NOMO-1 treated with DMSO at 0.1 percent for 48 hours (cell line): Measurements from ENCODE around the gene CDHR5.

Experiments used
- DNase-seq: peaks from one replicate; lab custom pipeline; 2025; ENCODE audit not compliant: unreplicated experiment; lab: John Stamatoyannopoulos, UW

The CDHR5 gene

GRCh38 chr11:611001-611996 lies 13.5 kb downstream of the CDHR5 start:
- DNase-seq: no peak

- DNase-seq: no peak
Observed at GRCh38 chr11:610146-610801, 14.5 kb downstream of the CDHR5 start.

GRCh38 chr11:609341-609811 lies 15.4 kb downstream of the CDHR5 start:
- no peak for DNase-seq

- no peak for DNase-seq
Observed at GRCh38 chr11:608791-609251, 15.9 kb downstream of the CDHR5 start.

- no peak for DNase-seq
Observed at GRCh38 chr11:607971-608659, 16.6 kb downstream of the CDHR5 start.

GRCh38 chr11:607020-607780 lies 17.6 kb downstream of the CDHR5 start:
- DNase-seq: no peak

- DNase-seq: no peak
Observed at GRCh38 chr11:606245-606644, 18.5 kb downstream of the CDHR5 start.

GRCh38 chr11:605286-606129 lies 19.2 kb downstream of the CDHR5 start:
- no peak for DNase-seq

- no peak for DNase-seq
Observed at GRCh38 chr11:603154-603553, 21.6 kb downstream of the CDHR5 start.

GRCh38 chr11:601573-602245 lies 23.0 kb downstream of the CDHR5 start:
- DNase-seq: no peak

GRCh38 chr11:598005-598680 lies 26.6 kb downstream of the CDHR5 start:
- DNase-seq: no peak

- DNase-seq: no peak
Observed at GRCh38 chr11:597166-597725, 27.5 kb downstream of the CDHR5 start.

GRCh38 chr11:596374-596773 lies 28.4 kb downstream of the CDHR5 start:
- DNase-seq: no peak

- DNase-seq: no peak
Observed at GRCh38 chr11:595400-595799, 29.4 kb downstream of the CDHR5 start.

- DNase-seq: no peak
Observed at GRCh38 chr11:593347-593746, 31.4 kb downstream of the CDHR5 start.

GRCh38 chr11:592918-593317 lies 31.8 kb downstream of the CDHR5 start:
- no peak for DNase-seq

- DNase-seq: no peak
Observed at GRCh38 chr11:592501-592900, 32.3 kb downstream of the CDHR5 start.

- DNase-seq: no peak
Observed at GRCh38 chr11:590997-591396, 33.8 kb downstream of the CDHR5 start.
